ENCODE measurements around the gene NGFR. TPM values are rescaled to one million over a fixed set of nuclear protein-coding genes. Genes with fewer than 3 reads are reported as not detected.

Gene NGFR
- total and polyA plus RNA-seq, 9 of the 15 experiments (the other 6 are each of a cell fraction or from before 2014, with no cell fraction given), result 0.07 to 0.23 (median 0.13) TPM; not detected in 4

- H3K9ac ChIP-seq (ENCODE audit: insufficient read depth in 1 of 2, low read depth in 2 of 2, low read length in 2 of 2), result no peak overlapping the region
- H3K79me2 ChIP-seq (ENCODE audit: control insufficient read depth, insufficient read depth, low read length), result no peaks in the 10 kb centered on the region
- FAIRE-seq, result no peak
- H3K27me3 ChIP-seq (ENCODE audit: control insufficient read depth in 2 of 2, insufficient read depth in 2 of 2, low read length in 2 of 2), result peaks cover 30 to 62% of the 10 kb centered on the region in 2 experiments
- CTCF ChIA-PET (ENCODE audit: low intra/inter-chr PET ratio), result interaction anchor here (0.7 to 1.7 kb wide), 2 partner anchors 60 to 409 kb away, joined by 4 to 10 read pairs; no protein-coding TSS in a partner anchor
- DNase-seq (ENCODE audit: extremely low read depth in 1 of 4, low spot score in 3 of 4), result peak; percentile 76 to 83 (median 80)
- H3K4me3 ChIP-seq, result no peak overlapping the region
- 7% methylated on average over 59 of the region's 85 CpGs for WGBS (ENCODE audit: insufficient coverage, low coverage, missing lambda C conversion rate)
- H3K27ac ChIP-seq (ENCODE audit: extremely low read depth, low read depth, low read length), result no peak overlapping the region
- H4K20me1 ChIP-seq (replicated peaks; ENCODE audit: control insufficient read depth, insufficient read depth, low read length), result peaks cover 10% of the 10 kb centered on the region; the same call in 1 of the 2 replicates
- no peak overlapping the region for H3K4me2 ChIP-seq (ENCODE audit: insufficient read depth, low read length)
- ATAC-seq, result peak; percentile 94
- BruUV-seq (replicated peaks), result no TSS peak
- H3K4me1 ChIP-seq (replicated peaks in 1 of 2; ENCODE audit: control insufficient read depth in 2 of 2, insufficient read depth in 2 of 2, low read length in 2 of 2), result peaks cover 0 to 31% of the 10 kb centered on the region in 2 experiments; a peak in 2 of 5 replicates
- intact Hi-C loops (cut with micrococcal nuclease), result loop anchor here (5.0 kb wide), 1 partner anchor 34 kb away; no protein-coding TSS in a partner anchor
- H2AFZ ChIP-seq (ENCODE audit: low read depth, low read length), result peak overlapping the region; percentile 56; the same call in 1 of the 2 replicates
- in situ Hi-C loops (cut with MboI), result no loop called here
- H3K9me1 ChIP-seq (ENCODE audit: control insufficient read depth, insufficient read depth, low read length), result no peaks in the 10 kb centered on the region
- H3K9me3 ChIP-seq (replicated peaks; ENCODE audit: control insufficient read depth, insufficient read depth, low read depth, low read length), result no peaks in the 10 kb centered on the region; the same call in 1 of the 2 replicates
- no peaks in the 10 kb centered on the region for H3K36me3 ChIP-seq (ENCODE audit: control insufficient read depth, insufficient read depth, low read length)
- POLR2A ChIA-PET, result interaction anchor here (0.6 to 0.7 kb wide), 3 partner anchors 9 to 353 kb away, joined by 3 read pairs; no protein-coding TSS in a partner anchor
- TF ChIP-seq POLR2A (conservative IDR thresholded peaks at IDR 0.05), result no peak
- no peak for TF ChIP-seq ZBTB9 (CRISPR knock-in tag; IDR thresholded peaks at IDR 0.05)
- TF ChIP-seq CREB3L1 (IDR thresholded peaks at IDR 0.05; ENCODE audit: borderline replicate concordance, low read depth), result no peak
- TF ChIP-seq ATF1 (CRISPR knock-in tag; IDR thresholded peaks at IDR 0.05), result no peak
- TF ChIP-seq ATF1 (tag; IDR thresholded peaks at IDR 0.05), result peak; percentile 28; the same call in 1 of the 2 replicates
- no peak for TF ChIP-seq POLR2H (tag; IDR thresholded peaks at IDR 0.05; ENCODE audit: low read depth)
- no peak for TF ChIP-seq ZKSCAN1 (IDR thresholded peaks at IDR 0.05; ENCODE audit: low read depth, low read length)
- no peak for TF ChIP-seq SRSF7 (optimal IDR thresholded peaks at IDR 0.05; ENCODE audit: low read depth, low read length)
- TF ChIP-seq SFPQ (IDR thresholded peaks at IDR 0.05; ENCODE audit: low read depth, low read length), result no peak
- TF ChIP-seq ZNF444 (CRISPR knock-in tag; IDR thresholded peaks at IDR 0.05), result no peak
- TF ChIP-seq NKRF (IDR thresholded peaks at IDR 0.05; ENCODE audit: borderline replicate concordance), result no peak
- TF ChIP-seq OTX1 (CRISPR knock-in tag; IDR thresholded peaks at IDR 0.05), result no peak
- TF ChIP-seq ZNF239 (CRISPR knock-in tag; IDR thresholded peaks at IDR 0.05), result no peak
- TF ChIP-seq EGR1 (conservative IDR thresholded peaks at IDR 0.05), result no peak
- no peak for TF ChIP-seq NFE2L1 (tag; IDR thresholded peaks at IDR 0.05; ENCODE audit: borderline replicate concordance, low read depth)
Measured at GRCh38 chr17:49496183-49496866, 1.2 kb downstream of the NGFR start.
